Keratinocyte (primary cell): ENCODE results near the gene SPDYC. TPM values are rescaled to one million over a fixed set of nuclear protein-coding genes. Genes with fewer than 3 reads are reported as not detected.

Source experiments
- DNase-seq: peaks from one replicate; pipeline ENCODE4 v3.0.0-alpha.2; 2011; ENCODE audit warnings: low read depth, missing footprints, low spot score
- FAIRE-seq: peaks from 2 replicates; lab custom pipeline; 2011; peaks lifted over from hg19 to GRCh38; lab: Jason Lieb, UNC
- H2AFZ ChIP-seq: 2 replicates; pipeline ENCODE4 v1.6.0; 2012; ENCODE audit warnings: low read length, control low read depth, inconsistent platforms; ENCODE audit not compliant: control insufficient read depth
- H3K27ac ChIP-seq: 2 replicates; pipeline ENCODE4 v1.5.1; 2011; ENCODE audit warnings: low read length; ENCODE audit not compliant: control insufficient read depth, insufficient read depth
- H3K27me3 ChIP-seq: 3 replicates; pipeline ENCODE4 v1.6.0; 2011; ENCODE audit warnings: low read length; ENCODE audit not compliant: control insufficient read depth, insufficient read depth; ENCODE audit errors: extremely low read depth
- H3K36me3 ChIP-seq, 2 experiments: 2 replicates in 1 of 2; 3 replicates in 1 of 2; pipeline ENCODE4 v1.5.1; 2011; ENCODE audit warnings: low read length in 2 of 2, mild to moderate bottlenecking in 1 of 2; ENCODE audit not compliant: control insufficient read depth in 2 of 2, insufficient read depth in 2 of 2; ENCODE audit errors: extremely low read depth in 1 of 2
- H3K4me1 ChIP-seq: 3 replicates; pipeline ENCODE4 v1.5.1; 2011; ENCODE audit warnings: low read length; ENCODE audit not compliant: control insufficient read depth, insufficient read depth; ENCODE audit errors: extremely low read depth
- H3K4me2 ChIP-seq: 3 replicates; pipeline ENCODE4 v1.6.0; 2011; ENCODE audit warnings: low read depth, low read length; ENCODE audit not compliant: control insufficient read depth, insufficient read depth; ENCODE audit errors: extremely low read depth
- H3K4me3 ChIP-seq, 3 experiments: fragments of 200-600 bp in 1 of 3; sonication (generic) in 1 of 3; 2 replicates in 2 of 3; 3 replicates in 1 of 3; pipeline ENCODE4 v1.5.1; 2011 to 2016; ENCODE audit warnings: low read length in 3 of 3, mild to moderate bottlenecking in 3 of 3, control low read depth in 2 of 3, inconsistent platforms in 1 of 3, low read depth in 1 of 3, mixed read lengths in 1 of 3, mixed run types in 1 of 3, moderate library complexity in 1 of 3; ENCODE audit not compliant: control insufficient read depth in 2 of 3, insufficient read depth in 2 of 3; ENCODE audit errors: extremely low read depth in 1 of 3
- H3K79me2 ChIP-seq: 2 replicates; pipeline ENCODE4 v1.6.0; 2012; ENCODE audit warnings: low read length; ENCODE audit not compliant: control insufficient read depth, insufficient read depth
- H3K9ac ChIP-seq: 3 replicates; pipeline ENCODE4 v1.6.0; 2011; ENCODE audit warnings: low read length; ENCODE audit not compliant: control insufficient read depth, insufficient read depth; ENCODE audit errors: extremely low read depth
- H3K9me1 ChIP-seq: 3 replicates; pipeline ENCODE4 v1.6.0; 2011; ENCODE audit warnings: low read length; ENCODE audit not compliant: control insufficient read depth, insufficient read depth; ENCODE audit errors: extremely low read depth
- H3K9me3 ChIP-seq: 2 replicates; pipeline ENCODE4 v1.5.1; 2012; ENCODE audit warnings: low read depth, low read length; ENCODE audit not compliant: control insufficient read depth
- H4K20me1 ChIP-seq: 3 replicates; pipeline ENCODE4 v1.6.0; 2011; ENCODE audit warnings: low read length; ENCODE audit not compliant: control insufficient read depth, insufficient read depth; ENCODE audit errors: extremely low read depth
- EZH2 ChIP-seq: IDR thresholded peaks from one replicate; pipeline ENCODE4 v1.6.1; 2012; ENCODE audit warnings: inconsistent platforms, mild to moderate bottlenecking, low read length, moderate library complexity
- dilution Hi-C: fragments of 300-500 bp; cut with MboI; formaldehyde crosslinking; loops from one replicate; pipeline ENCODE4 v1.7.0; 2020; ENCODE audit warnings: low sequenced_read_pairs; ENCODE audit not compliant: extremely low pct_ligation_motif_present
- polyA plus RNA-seq, 5 experiments: library from polyadenylated mRNA; depleted of rRNA in 3 of 5; stranded (reverse) in 3 of 5; stranded (forward) in 1 of 5; unstranded in 1 of 5; fragments of >200 nt; gene quantifications; 1 replicate in 1 of 5; 2 replicates in 3 of 5; 3 replicates in 1 of 5; pipeline versions ENCODE4 v1.2.1 to v1.2.3, GENCODE V29; 2011 to 2012; ENCODE audit warnings: missing spikeins in 2 of 5, low read depth in 1 of 5, low replicate concordance in 1 of 5
- TF ChIP-seq, protein P1 (sequence below), 3 experiments: IDR thresholded peaks in 1 of 3; conservative IDR thresholded peaks in 1 of 3; optimal IDR thresholded peaks in 1 of 3; 2 replicates in 2 of 3; 3 replicates in 1 of 3; pipeline versions ENCODE3 to v1.5.1; 2011; ENCODE audit warnings: low read length in 3 of 3, mild to moderate bottlenecking in 3 of 3, moderate library complexity in 2 of 3, control low read depth in 1 of 3, inconsistent platforms in 1 of 3; ENCODE audit not compliant: insufficient read depth in 2 of 3; ENCODE audit errors: extremely low read depth in 1 of 3

The SPDYC gene
- polyA plus RNA-seq, 1 donor (not counting 4 experiments of a cell fraction or from before 2014, with no cell fraction given) = not detected

- FAIRE-seq (no peak), DNase-seq (no peak)
- no peaks in the 10 kb centered on the region for H3K36me3 ChIP-seq
- no peaks in the 10 kb centered on the region for H3K9me1 ChIP-seq
- H2AFZ ChIP-seq = no peak overlapping the region
- dilution Hi-C loops = no loop called here
- no peak overlapping the region for H3K27ac ChIP-seq
- H3K4me1 ChIP-seq = no peaks in the 10 kb centered on the region
- H4K20me1 ChIP-seq = no peaks in the 10 kb centered on the region
- no peaks in the 10 kb centered on the region for H3K9me3 ChIP-seq
- no peak overlapping the region for H3K4me2 ChIP-seq
- H3K4me3 ChIP-seq = no peak overlapping the region
- no peak for TF ChIP-seq EZH2
- TF ChIP-seq, protein P1, sequence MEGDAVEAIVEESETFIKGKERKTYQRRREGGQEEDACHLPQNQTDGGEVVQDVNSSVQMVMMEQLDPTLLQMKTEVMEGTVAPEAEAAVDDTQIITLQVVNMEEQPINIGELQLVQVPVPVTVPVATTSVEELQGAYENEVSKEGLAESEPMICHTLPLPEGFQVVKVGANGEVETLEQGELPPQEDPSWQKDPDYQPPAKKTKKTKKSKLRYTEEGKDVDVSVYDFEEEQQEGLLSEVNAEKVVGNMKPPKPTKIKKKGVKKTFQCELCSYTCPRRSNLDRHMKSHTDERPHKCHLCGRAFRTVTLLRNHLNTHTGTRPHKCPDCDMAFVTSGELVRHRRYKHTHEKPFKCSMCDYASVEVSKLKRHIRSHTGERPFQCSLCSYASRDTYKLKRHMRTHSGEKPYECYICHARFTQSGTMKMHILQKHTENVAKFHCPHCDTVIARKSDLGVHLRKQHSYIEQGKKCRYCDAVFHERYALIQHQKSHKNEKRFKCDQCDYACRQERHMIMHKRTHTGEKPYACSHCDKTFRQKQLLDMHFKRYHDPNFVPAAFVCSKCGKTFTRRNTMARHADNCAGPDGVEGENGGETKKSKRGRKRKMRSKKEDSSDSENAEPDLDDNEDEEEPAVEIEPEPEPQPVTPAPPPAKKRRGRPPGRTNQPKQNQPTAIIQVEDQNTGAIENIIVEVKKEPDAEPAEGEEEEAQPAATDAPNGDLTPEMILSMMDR (optimal IDR thresholded peaks at IDR 0.05 in 1 of 3, IDR thresholded peaks at IDR 0.05 in 1 of 3, conservative IDR thresholded peaks at IDR 0.05 in 1 of 3; ENCODE audit: extremely low read depth in 1 of 3, insufficient read depth in 2 of 3, low read length in 3 of 3) = no peak
- H3K27me3 ChIP-seq = no peaks in the 10 kb centered on the region
- H3K9ac ChIP-seq = no peak overlapping the region
- no peaks in the 10 kb centered on the region for H3K79me2 ChIP-seq
Observed at GRCh38 chr11:65156926-65157325, 13.1 kb upstream of the SPDYC start.

GRCh38 chr11:65157336-65157735, 12.7 kb upstream of the SPDYC start:
- no peaks in the 10 kb centered on the region for H3K27me3 ChIP-seq
- DNase-seq (no peak), FAIRE-seq (no peak)
- H3K36me3 ChIP-seq = no peaks in the 10 kb centered on the region
- no peak overlapping the region for H3K4me2 ChIP-seq
- H3K79me2 ChIP-seq = no peaks in the 10 kb centered on the region
- H4K20me1 ChIP-seq = no peaks in the 10 kb centered on the region
- no peak overlapping the region for H3K9ac ChIP-seq
- H3K4me1 ChIP-seq = no peaks in the 10 kb centered on the region
- no peak for TF ChIP-seq EZH2
- TF ChIP-seq, protein P1 (optimal IDR thresholded peaks at IDR 0.05 in 1 of 3, IDR thresholded peaks at IDR 0.05 in 1 of 3, conservative IDR thresholded peaks at IDR 0.05 in 1 of 3; ENCODE audit: extremely low read depth in 1 of 3, insufficient read depth in 2 of 3, low read length in 3 of 3) = no peak
- no peaks in the 10 kb centered on the region for H3K9me1 ChIP-seq
- dilution Hi-C loops = no loop called here
- H3K27ac ChIP-seq = no peak overlapping the region
- H3K9me3 ChIP-seq = no peaks in the 10 kb centered on the region
- H2AFZ ChIP-seq = no peak overlapping the region
- no peak overlapping the region for H3K4me3 ChIP-seq
